ENCODE results near the gene CCL1. TPM values are rescaled to one million over a fixed set of nuclear protein-coding genes. Genes with fewer than 3 reads are reported as not detected.

The CCL1 gene
- total RNA-seq, 1 experiment from 2014 or later = not detected

- Mint-ChIP-seq H3K27me3 (ENCODE audit: low read depth) (peaks cover 17% of the 10 kb centered on the region), H3K4me3 (no peak overlapping the region; a peak in 1 of 5 replicates)
Observed at GRCh38 chr17:34386697-34387550, 23.9 kb upstream of the CCL1 start.

More at GRCh38 chr17:34386697-34387550, 23.9 kb upstream of the CCL1 start:
- Histone ChIP-seq H3K4me1 (ENCODE audit: insufficient read depth, low read length) (no peaks in the 10 kb centered on the region), H3K23ac (ENCODE audit: insufficient read length, low read depth, low read length) (no peak overlapping the region), H2BK5ac (ENCODE audit: insufficient read length, low read length) (no peak overlapping the region), H2AK5ac (ENCODE audit: insufficient read length, low read length) (no peak overlapping the region), H3K4me2 (ENCODE audit: insufficient read depth, insufficient read length, low read length) (no peak overlapping the region), H3T11ph (ENCODE audit: low read length) (no peak overlapping the region), H3K27me3 (ENCODE audit: insufficient read depth, low read length) (no peaks in the 10 kb centered on the region), H2AFZ (ENCODE audit: low read length) (no peak overlapping the region), H2BK20ac (ENCODE audit: low read depth, low read length, poor library complexity, severe bottlenecking) (no peak overlapping the region), H3K18ac (ENCODE audit: insufficient read length, low read depth, low read length) (no peak overlapping the region), H3K9ac (ENCODE audit: extremely low read depth, insufficient read length, low read length) (no peak overlapping the region), H4K5ac (ENCODE audit: insufficient read length, low read depth, low read length) (no peak overlapping the region), H3K79me1 (ENCODE audit: insufficient read depth, low read depth, low read length, poor library complexity, severe bottlenecking) (no peaks in the 10 kb centered on the region), H2BK120ac (ENCODE audit: low read depth, low read length, poor library complexity, severe bottlenecking) (no peak overlapping the region), H3K4ac (ENCODE audit: low read depth, low read length) (no peak overlapping the region), H2BK12ac (ENCODE audit: insufficient read length, low read depth, low read length) (no peak overlapping the region), H4K91ac (ENCODE audit: insufficient read length, low read depth, low read length) (no peak overlapping the region), H4K20me1 (ENCODE audit: control insufficient read depth, insufficient read depth, insufficient read length) (no peaks in the 10 kb centered on the region), H3K9me3 (ENCODE audit: control insufficient read depth, low read depth, low read length) (no peaks in the 10 kb centered on the region), H4K8ac (replicated peaks; ENCODE audit: insufficient read length, low read depth, low read length) (no peak overlapping the region), H3K27ac (ENCODE audit: insufficient read length, low read depth, low read length) (no peak overlapping the region), H3K14ac (ENCODE audit: insufficient read depth, low read length) (no peak overlapping the region), H3K56ac (ENCODE audit: insufficient read length, low read depth, low read length) (no peak overlapping the region), H2BK15ac (ENCODE audit: low read depth, low read length) (no peak overlapping the region), H3K79me2 (ENCODE audit: insufficient read depth, low read length) (no peaks in the 10 kb centered on the region), H3K23me2 (ENCODE audit: insufficient read length, low read depth, low read length, poor library complexity, severe bottlenecking) (no peaks in the 10 kb centered on the region)
- peak; percentile 27 for DNase-seq
- WGBS (ENCODE audit: extremely low coverage, insufficient read length, low lambda C conversion rate) = no CpG with 5 or more reads among the region's 5 CpGs
- Mint-ChIP-seq H3K9me3 (no peaks in the 10 kb centered on the region), H3K4me1 (peaks cover 9 to 11% of the 10 kb centered on the region in 2 experiments; a peak in 3 of 4 replicates), H3K27ac (no peak overlapping the region), H3K36me3 (ENCODE audit: insufficient read depth in 1 of 3, low read depth in 3 of 3) (no peaks in the 10 kb centered on the region)
- no peak for TF ChIP-seq CTCF (conservative IDR thresholded peaks at IDR 0.05)

All from H9 (cell line).